ENCODE data around the gene LRP1B.
"Not testable (repeated sequence)": the region's sequence is repeated elsewhere in the genome, so short reads cannot be mapped to it uniquely, and the experiment has no call there.

The LRP1B gene

GRCh38 chr2:140964324-140964723 lies 1166.5 kb downstream of the LRP1B start:
- not testable (repeated sequence) for DNase-seq

GRCh38 chr2:140949932-140950331 lies 1180.9 kb downstream of the LRP1B start:
- no peak for DNase-seq

DNA sequence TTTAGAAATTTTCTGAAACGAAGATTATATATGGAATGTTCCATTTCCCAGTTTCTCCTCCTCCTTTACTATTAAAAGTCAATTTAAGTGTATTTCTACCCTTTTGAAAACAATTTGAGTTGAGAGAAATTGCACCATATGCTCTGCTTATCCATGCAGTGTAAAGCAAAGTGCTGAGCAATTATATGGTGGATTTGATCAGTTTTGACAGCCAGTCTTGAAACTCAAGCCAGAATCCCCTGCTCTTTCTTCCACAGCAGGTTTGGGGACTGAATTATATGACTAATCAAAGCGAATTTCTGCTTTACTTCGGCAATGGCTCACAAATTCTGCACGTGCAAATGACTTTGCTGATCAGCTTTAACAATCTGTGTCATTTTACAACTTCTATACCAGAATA lies 1183.6 kb downstream of the LRP1B start:
- no peak for DNase-seq

GRCh38 chr2:140943867-140944266 lies 1186.9 kb downstream of the LRP1B start:
- no peak for DNase-seq

- DNase-seq, result no peak
Observed at GRCh38 chr2:140942284-140942683, 1188.5 kb downstream of the LRP1B start.

DNA sequence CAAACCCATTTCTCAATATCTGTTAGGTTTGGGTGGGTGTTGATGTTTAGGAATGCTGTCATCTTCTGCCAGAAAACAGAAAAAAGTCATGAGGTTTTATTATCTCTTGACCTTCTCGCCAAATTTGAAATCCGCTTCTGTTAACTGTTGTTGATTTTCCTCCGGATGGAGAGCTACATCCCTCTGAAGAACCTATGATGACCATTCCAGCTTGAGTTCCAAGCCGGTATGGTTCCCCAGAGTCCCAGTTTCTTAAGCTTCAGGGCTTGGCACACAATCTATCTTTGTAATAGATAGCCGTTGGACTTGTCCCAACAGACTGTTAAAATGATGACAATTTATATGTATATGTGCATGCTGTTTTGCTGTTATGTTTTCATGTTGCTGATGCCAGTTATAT lies 1201.0 kb downstream of the LRP1B start:
- no peak for DNase-seq

DNA sequence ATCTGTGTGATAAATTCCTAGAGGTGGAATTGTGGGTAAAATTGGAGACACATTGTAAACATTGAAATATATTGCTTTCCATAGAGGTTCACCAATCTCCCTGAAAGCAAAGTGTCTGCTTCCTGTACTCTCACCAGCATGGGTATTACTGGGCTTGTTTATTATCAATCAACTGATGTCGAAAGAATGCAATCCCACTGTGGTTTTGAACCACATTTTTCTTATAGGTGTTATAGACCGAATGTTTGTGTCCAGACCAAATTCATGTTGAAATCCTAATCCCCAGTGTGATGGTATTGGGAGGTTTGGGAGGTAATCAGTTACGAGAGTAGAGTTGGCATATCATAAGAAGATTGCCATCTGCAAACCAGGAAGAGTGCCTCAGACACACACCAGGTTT lies 1212.4 kb downstream of the LRP1B start:
- no peak for DNase-seq

DNA sequence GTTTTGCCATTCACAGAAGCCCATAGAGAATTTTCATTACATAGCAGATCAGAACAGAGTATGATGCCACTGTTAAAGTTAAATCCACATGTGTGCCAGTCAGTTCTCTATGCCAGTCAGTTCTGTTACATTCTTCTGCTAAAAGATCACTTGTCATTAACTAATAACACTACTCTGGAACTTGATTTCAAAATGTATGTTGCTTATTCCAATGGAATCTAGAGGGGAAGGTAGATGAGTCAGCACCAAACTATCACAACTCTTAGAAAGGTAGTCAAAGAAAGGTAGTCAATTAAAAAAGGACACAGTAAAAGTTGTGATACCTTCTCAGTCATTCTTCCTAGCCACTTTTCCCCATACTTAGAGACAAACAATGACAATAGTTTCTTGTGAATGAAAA lies 1214.4 kb downstream of the LRP1B start:
- no peak for DNase-seq

DNA sequence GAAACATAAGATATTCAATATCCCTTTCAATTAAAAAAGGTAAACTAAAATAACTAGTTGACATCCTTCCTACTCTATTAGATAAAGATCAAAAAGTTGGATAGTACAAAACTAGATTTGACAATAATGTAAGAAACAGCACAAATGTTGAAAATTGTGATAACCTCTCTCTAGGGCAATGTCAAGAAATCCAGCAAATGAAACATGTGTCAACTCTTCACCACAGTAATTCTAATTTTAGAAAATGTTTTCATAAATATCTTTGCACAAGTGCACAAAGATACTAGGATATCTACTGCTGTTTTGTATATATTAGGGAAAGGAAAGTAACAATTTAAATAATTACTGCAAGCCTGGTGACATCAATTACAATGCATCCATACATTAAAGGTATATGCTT lies 1220.1 kb downstream of the LRP1B start:
- DNase-seq, result no peak

DNA sequence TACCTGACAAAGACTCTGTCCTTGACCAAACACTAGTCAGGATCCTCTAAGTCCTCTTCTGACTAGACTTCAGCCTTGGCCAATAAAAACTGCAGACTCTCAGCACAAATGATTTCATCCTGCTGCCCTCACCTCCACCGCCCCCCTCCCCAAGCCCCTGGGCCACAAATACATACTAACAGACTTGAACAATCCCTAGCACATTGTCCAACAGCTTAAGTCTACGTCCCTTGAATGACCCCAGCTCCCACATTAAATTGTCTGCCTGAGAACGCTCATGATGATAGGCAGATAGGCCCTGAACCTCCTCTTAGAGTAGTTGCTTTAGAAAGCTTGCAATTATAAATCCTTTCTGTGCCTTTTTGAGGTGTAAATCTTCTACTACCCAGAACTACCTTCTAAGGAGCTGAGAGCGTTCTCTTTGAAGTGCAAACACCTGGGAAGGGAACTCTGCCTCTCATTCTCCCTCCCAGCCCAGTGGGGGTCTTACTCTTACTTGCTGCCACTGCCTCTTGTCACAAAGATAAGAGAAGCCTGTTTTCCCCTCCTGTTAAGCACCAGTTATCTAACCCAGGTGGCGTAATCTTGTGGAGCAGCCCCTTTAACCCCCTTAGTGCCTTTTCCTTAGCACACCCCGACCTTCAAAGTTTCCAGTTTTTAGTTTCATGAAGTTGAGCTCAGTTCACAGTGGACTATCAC lies 1225.6 kb downstream of the LRP1B start:
- DNase-seq, result no peak

GRCh38 chr2:140895378-140895777 lies 1235.4 kb downstream of the LRP1B start:
- DNase-seq, result no peak

DNA sequence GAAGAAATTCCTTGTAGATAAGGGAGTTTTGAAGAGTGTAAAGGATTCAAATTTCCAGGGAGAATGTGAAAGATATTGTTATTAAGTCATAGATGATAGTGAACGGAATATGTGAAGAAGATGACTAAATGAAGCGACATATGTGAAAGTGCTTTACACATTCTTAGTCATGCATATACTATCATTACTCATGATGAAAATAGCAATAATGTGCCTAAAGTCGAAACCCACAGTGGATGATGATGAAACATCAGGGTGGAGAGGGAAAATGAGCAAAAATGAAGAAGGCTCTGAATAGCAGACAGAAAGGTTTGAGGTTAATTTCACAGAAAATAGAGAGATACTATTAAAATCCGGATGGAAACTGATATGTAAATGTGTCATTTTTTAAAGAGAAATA lies 1237.1 kb downstream of the LRP1B start:
- DNase-seq, result no peak

GRCh38 chr2:140892911-140893637 lies 1237.7 kb downstream of the LRP1B start:
- DNase-seq, result no peak

- DNase-seq, result no peak
Observed at GRCh38 chr2:140892436-140892835, 1238.4 kb downstream of the LRP1B start.

- DNase-seq, result no peak
Observed at GRCh38 chr2:140891614-140892212, 1239.1 kb downstream of the LRP1B start.

DNA sequence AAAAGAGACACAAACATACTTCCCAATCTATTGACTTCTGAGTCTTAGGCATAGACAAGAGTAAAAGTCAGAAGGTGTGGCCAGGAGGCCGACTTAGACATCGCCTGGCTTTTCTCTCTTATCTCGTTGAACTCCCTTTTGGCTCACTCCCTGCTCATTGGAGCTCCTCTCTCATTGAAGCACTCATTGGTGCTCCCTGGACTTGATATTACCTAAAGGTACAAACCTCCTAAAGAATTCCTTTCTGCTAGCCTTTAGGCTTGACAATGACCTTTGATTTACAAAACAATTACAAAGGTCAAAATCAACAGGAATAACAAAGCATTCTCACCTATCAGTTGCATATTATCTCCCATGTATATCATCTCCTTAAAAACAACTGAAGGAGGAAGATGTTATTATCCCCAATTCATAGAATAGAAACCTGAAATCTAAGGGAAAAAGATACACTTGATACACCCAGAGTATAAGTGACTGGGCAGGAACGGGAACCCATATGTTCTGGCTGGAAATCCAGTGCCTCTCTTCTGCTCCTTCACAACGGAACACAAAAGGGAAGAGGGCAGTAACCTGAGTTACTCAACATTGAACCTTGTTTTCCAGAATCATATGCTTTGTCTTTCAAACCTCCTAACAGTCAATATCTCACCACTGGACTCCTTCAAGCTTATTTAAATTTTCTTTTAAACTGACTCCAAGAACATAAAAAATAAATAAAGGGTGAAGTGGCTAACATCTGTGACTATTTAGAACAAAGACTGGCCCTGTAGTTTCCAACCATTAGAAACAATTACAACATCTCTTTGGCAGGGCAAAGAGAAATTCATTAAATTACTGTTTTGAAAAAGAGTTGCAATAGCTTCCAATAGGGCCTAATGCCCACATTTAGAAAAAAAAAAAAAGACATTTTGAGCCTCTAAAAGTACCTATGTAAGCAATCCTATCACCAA lies 1247.9 kb downstream of the LRP1B start:
- no peak for DNase-seq

DNA sequence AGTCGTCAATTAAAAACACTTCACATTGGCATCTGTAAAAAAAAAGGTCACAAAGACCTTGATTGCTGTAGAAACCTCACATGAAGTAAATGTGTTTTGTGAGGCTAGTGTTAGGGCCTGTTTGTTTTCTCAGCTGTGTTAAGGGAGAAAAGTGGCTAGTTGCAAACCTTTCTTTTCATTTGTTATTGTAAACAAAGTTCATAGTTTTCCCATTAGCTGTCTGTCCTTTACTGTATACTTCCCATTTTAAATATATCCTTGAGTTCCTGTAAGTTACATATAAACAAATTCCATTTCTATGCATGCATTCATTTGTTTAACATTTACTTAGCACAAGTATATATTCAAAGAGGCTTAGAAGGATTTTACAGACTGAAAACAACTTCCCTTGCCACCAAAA lies 1250.2 kb downstream of the LRP1B start:
- no peak for DNase-seq

- no peak for DNase-seq
Observed at GRCh38 chr2:140876015-140876414, 1254.8 kb downstream of the LRP1B start.

DNA sequence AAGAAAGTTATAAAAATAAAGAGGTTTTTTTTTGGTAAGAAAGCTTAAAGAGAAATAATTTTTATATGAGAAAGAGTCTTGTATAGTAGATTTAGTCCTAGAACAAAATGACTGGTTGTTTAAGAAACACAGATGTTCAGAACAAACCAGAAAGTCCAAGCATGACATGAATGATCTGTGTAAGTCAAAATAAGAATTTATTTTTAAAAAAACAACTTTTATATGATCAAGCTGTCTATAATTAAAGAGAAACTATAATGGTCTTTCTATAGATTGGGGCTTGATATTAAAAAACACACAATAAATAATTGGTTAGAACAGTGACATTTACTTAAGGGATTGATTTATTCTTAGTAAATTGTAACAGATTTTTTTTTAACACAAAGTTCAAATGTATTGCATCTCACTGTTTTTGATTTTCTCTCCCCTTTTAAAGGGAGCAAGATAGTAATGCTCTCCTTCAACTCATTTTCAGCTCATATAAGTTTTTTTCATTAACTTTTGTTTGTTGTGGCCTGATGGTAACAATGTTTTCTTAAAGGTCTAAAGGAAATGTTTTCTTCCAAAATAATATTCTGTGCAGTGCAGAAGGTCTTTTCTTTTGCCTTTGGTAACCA lies 1256.8 kb downstream of the LRP1B start:
- no peak for DNase-seq

GRCh38 chr2:140869925-140870324 lies 1260.9 kb downstream of the LRP1B start:
- DNase-seq, result no peak

DNA sequence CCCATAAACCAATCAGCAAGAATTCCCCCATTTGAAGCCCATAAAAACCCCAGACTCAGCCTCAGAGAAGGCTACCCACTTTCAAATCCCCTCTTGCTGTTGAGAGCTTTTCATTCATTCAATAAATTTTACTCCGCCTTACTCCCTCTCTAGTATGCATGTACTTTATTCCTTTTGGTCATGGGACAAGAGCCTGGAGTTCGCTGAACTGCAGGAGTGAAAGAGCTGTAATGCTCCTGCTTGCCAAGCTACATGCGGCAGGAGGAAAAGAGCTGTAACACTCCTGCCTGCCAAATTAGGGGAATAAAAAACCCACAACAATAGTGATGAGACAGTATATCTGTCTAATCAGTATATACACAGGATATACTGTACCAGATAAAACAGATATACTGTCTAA lies 1261.7 kb downstream of the LRP1B start:
- no peak for DNase-seq

DNA sequence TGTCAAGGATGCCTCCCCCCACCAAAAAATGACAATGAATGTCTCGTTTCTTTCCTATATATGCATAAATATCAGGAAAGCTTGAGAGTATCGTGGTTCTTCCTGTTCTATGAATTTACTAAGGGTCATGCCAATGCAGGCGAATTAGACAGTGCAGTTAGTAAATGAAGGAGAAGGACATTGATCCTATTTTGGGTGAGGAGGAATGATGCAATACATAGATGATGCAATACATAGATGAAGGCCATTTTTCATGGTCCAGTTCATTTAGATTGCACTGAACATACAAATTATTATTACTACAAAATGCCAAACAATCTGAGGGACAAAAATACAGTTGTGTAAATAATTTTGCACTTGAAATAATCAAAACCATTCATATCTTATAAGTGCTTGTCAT lies 1265.0 kb downstream of the LRP1B start:
- no peak for DNase-seq

GRCh38 chr2:140863713-140864112 lies 1267.1 kb downstream of the LRP1B start:
- DNase-seq, result no peak

All from CD4-positive, alpha-beta T cell treated with Interleukin-17A for 4 hours (primary cell).